ENCODE results near the gene CIDEB. TPM values are rescaled to one million over a fixed set of nuclear protein-coding genes. Genes with fewer than 3 reads are reported as not detected.

Gene CIDEB
- total and polyA plus RNA-seq, 2 of the 13 experiments (the other 11 are each of a cell fraction or from before 2014, with no cell fraction given) = 35.8 to 110 TPM

DNA sequence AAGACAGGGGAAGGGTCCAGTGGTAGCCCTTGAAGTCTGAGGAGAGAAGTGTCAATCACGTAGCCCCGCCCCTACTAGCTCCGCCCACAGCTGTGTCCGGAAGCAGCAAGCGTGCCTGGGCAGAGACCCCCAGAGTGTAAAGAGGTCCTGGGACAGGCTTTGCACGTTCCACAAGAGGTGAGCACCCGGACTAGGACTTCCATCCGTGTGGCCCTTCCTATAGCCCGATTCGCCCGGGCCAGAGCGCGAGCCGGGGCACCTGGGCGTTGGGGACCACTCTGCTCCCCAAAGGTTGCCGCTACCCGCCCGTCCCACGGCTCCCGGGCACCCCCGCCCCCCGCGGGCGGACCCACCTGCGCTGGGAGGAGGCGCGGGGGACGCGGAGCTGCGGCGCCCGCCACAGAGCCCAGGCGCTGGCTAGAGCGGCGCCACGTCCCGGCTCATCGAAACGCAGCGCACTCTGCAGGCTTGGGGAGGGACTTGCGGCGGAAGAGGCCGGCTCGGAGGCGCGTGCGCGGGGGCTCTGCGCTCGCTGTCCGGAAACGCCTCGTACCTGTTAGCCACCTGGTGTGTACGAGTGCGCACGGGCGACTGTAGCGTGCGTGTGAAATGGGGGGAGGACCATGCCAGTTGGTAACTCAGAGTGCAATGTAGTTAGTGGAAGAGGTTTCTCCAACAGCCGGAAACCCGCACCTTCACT lies 36.5 kb downstream of the CIDEB start, which contains the start of gene RABGGTA (continued):
- TF ChIP-seq ZZZ3 (CRISPR knock-in tag; IDR thresholded peaks at IDR 0.05; ENCODE audit: borderline replicate concordance) = peak; percentile 97; the same call in 1 of the 2 replicates
- peak; percentile 100 for TF ChIP-seq DNMT1 (CRISPR knock-in tag; IDR thresholded peaks at IDR 0.05)
- peak; percentile 99 for TF ChIP-seq SATB2 (CRISPR knock-in tag; IDR thresholded peaks at IDR 0.05)
- TF ChIP-seq, protein P1, sequence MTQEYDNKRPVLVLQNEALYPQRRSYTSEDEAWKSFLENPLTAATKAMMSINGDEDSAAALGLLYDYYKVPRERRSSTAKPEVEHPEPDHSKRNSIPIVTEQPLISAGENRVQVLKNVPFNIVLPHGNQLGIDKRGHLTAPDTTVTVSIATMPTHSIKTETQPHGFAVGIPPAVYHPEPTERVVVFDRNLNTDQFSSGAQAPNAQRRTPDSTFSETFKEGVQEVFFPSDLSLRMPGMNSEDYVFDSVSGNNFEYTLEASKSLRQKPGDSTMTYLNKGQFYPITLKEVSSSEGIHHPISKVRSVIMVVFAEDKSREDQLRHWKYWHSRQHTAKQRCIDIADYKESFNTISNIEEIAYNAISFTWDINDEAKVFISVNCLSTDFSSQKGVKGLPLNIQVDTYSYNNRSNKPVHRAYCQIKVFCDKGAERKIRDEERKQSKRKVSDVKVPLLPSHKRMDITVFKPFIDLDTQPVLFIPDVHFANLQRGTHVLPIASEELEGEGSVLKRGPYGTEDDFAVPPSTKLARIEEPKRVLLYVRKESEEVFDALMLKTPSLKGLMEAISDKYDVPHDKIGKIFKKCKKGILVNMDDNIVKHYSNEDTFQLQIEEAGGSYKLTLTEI (CRISPR knock-in tag; conservative IDR thresholded peaks at IDR 0.05) = no peak
- TF ChIP-seq, protein P2, sequence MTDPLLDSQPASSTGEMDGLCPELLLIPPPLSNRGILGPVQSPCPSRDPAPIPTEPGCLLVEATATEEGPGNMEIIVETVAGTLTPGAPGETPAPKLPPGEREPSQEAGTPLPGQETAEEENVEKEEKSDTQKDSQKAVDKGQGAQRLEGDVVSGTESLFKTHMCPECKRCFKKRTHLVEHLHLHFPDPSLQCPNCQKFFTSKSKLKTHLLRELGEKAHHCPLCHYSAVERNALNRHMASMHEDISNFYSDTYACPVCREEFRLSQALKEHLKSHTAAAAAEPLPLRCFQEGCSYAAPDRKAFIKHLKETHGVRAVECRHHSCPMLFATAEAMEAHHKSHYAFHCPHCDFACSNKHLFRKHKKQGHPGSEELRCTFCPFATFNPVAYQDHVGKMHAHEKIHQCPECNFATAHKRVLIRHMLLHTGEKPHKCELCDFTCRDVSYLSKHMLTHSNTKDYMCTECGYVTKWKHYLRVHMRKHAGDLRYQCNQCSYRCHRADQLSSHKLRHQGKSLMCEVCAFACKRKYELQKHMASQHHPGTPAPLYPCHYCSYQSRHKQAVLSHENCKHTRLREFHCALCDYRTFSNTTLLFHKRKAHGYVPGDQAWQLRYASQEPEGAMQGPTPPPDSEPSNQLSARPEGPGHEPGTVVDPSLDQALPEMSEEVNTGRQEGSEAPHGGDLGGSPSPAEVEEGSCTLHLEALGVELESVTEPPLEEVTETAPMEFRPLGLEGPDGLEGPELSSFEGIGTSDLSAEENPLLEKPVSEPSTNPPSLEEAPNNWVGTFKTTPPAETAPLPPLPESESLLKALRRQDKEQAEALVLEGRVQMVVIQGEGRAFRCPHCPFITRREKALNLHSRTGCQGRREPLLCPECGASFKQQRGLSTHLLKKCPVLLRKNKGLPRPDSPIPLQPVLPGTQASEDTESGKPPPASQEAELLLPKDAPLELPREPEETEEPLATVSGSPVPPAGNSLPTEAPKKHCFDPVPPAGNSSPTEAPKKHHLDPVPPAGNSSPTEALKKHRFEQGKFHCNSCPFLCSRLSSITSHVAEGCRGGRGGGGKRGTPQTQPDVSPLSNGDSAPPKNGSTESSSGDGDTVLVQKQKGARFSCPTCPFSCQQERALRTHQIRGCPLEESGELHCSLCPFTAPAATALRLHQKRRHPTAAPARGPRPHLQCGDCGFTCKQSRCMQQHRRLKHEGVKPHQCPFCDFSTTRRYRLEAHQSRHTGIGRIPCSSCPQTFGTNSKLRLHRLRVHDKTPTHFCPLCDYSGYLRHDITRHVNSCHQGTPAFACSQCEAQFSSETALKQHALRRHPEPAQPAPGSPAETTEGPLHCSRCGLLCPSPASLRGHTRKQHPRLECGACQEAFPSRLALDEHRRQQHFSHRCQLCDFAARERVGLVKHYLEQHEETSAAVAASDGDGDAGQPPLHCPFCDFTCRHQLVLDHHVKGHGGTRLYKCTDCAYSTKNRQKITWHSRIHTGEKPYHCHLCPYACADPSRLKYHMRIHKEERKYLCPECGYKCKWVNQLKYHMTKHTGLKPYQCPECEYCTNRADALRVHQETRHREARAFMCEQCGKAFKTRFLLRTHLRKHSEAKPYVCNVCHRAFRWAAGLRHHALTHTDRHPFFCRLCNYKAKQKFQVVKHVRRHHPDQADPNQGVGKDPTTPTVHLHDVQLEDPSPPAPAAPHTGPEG (CRISPR knock-in tag; IDR thresholded peaks at IDR 0.05) = peak; percentile 96
- TF ChIP-seq ZMYM4 (CRISPR knock-in tag; IDR thresholded peaks at IDR 0.05) = peak; percentile 100
- TF ChIP-seq SNAPC2 (CRISPR knock-in tag; IDR thresholded peaks at IDR 0.05) = peak; percentile 99
- TF ChIP-seq, protein P3, sequence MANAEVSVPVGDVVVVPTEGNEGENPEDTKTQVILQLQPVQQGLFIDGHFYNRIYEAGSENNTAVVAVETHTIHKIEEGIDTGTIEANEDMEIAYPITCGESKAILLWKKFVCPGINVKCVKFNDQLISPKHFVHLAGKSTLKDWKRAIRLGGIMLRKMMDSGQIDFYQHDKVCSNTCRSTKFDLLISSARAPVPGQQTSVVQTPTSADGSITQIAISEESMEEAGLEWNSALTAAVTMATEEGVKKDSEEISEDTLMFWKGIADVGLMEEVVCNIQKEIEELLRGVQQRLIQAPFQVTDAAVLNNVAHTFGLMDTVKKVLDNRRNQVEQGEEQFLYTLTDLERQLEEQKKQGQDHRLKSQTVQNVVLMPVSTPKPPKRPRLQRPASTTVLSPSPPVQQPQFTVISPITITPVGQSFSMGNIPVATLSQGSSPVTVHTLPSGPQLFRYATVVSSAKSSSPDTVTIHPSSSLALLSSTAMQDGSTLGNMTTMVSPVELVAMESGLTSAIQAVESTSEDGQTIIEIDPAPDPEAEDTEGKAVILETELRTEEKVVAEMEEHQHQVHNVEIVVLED (CRISPR knock-in tag; IDR thresholded peaks at IDR 0.05; ENCODE audit: borderline replicate concordance) = peak; percentile 98
- TF ChIP-seq SPEN (CRISPR knock-in tag; IDR thresholded peaks at IDR 0.05; ENCODE audit: low read depth) = peak; percentile 100
- peak; percentile 95 for TF ChIP-seq ZNF317 (CRISPR knock-in tag; IDR thresholded peaks at IDR 0.05)
- TF ChIP-seq KDM6A (CRISPR knock-in tag; IDR thresholded peaks at IDR 0.05; ENCODE audit: low read depth) = peak; percentile 53; the same call in 1 of the 2 replicates
- TF ChIP-seq ZNF773 (CRISPR knock-in tag; IDR thresholded peaks at IDR 0.05; ENCODE audit: borderline replicate concordance) = peak; percentile 96
- peak; percentile 97; the same call in 1 of the 2 replicates for TF ChIP-seq ZNF468 (CRISPR knock-in tag; IDR thresholded peaks at IDR 0.05)
- no peak for TF ChIP-seq CHD4 (IDR thresholded peaks at IDR 0.05; ENCODE audit: borderline replicate concordance, low read length)
- peak; percentile 98 for TF ChIP-seq MED1 (CRISPR knock-in tag; IDR thresholded peaks at IDR 0.05)
- TF ChIP-seq, protein P4, sequence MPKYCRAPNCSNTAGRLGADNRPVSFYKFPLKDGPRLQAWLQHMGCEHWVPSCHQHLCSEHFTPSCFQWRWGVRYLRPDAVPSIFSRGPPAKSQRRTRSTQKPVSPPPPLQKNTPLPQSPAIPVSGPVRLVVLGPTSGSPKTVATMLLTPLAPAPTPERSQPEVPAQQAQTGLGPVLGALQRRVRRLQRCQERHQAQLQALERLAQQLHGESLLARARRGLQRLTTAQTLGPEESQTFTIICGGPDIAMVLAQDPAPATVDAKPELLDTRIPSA (CRISPR knock-in tag; IDR thresholded peaks at IDR 0.05; ENCODE audit: borderline replicate concordance) = peak; percentile 88
- TF ChIP-seq, protein P5, sequence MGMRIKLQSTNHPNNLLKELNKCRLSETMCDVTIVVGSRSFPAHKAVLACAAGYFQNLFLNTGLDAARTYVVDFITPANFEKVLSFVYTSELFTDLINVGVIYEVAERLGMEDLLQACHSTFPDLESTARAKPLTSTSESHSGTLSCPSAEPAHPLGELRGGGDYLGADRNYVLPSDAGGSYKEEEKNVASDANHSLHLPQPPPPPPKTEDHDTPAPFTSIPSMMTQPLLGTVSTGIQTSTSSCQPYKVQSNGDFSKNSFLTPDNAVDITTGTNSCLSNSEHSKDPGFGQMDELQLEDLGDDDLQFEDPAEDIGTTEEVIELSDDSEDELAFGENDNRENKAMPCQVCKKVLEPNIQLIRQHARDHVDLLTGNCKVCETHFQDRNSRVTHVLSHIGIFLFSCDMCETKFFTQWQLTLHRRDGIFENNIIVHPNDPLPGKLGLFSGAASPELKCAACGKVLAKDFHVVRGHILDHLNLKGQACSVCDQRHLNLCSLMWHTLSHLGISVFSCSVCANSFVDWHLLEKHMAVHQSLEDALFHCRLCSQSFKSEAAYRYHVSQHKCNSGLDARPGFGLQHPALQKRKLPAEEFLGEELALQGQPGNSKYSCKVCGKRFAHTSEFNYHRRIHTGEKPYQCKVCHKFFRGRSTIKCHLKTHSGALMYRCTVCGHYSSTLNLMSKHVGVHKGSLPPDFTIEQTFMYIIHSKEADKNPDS (CRISPR knock-in tag; IDR thresholded peaks at IDR 0.05) = peak; percentile 89; the same call in 1 of the 2 replicates

All from HepG2 (cell line).